NB4 (cell line): Measurements from ENCODE around the gene NDUFC2.

Source experiments
- DNase-seq: peaks from one replicate; pipeline ENCODE4 v3.0.0; 2010; ENCODE audit warnings: low read depth
- H3K4me3 ChIP-seq: one replicate; pipeline ENCODE4 v1.5.1; 2011; ENCODE audit warnings: mild to moderate bottlenecking, low read depth, low read length, moderate library complexity
- MYC ChIP-seq: IDR thresholded peaks from 2 replicates; pipeline ENCODE4 v1.6.1; 2011; ENCODE audit warnings: low read depth, low read length
- POLR2A ChIP-seq: IDR thresholded peaks from 2 replicates; pipeline ENCODE4 v1.6.1; 2011; ENCODE audit warnings: mild to moderate bottlenecking; ENCODE audit not compliant: insufficient read length; ENCODE audit errors: extremely low read depth
- TF ChIP-seq, protein P1 (sequence below): IDR thresholded peaks from 2 replicates; pipeline ENCODE4 v1.6.1; 2011; ENCODE audit warnings: low read depth, low read length
- TF ChIP-seq, protein P2 (sequence below): IDR thresholded peaks from one replicate; pipeline ENCODE4 v1.5.1; 2012; ENCODE audit warnings: low read depth, low read length

Gene NDUFC2

DNA sequence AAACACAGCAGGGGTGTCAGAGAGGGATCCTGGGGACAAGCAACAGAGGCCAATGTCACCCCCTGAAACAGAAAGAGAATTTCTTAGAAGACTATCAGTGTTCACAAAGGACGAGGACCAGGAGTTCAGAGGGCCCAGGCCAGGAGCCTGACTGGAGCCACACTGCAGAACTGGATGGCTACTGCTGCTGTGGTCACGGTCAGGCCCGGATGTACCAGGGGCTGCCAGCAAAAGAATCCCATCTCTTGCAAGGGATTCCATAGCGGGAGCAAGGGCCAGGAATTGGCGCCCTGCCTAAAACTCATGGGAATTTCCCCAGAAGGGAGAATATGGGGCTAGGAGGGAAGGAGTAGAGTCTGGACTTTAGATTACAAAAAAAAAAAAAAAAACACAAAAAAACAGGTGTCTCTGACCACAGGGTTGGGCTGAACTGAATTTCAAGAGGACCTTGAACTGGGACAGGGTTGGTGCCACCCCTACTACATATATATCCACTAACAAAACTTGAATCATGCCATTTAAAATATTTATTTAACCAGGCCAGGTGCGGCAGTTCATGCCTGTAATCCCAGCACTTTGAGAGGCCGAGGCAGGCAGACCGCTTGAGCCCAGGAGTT, 40.9 kb downstream of the NDUFC2 start:
- no peak for DNase-seq
- H3K4me3 ChIP-seq = no peak overlapping the region
- TF ChIP-seq MYC (no peak), POLR2A (no peak)
- TF ChIP-seq, protein P1, sequence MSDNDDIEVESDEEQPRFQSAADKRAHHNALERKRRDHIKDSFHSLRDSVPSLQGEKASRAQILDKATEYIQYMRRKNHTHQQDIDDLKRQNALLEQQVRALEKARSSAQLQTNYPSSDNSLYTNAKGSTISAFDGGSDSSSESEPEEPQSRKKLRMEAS = no peak
- TF ChIP-seq, protein P2, sequence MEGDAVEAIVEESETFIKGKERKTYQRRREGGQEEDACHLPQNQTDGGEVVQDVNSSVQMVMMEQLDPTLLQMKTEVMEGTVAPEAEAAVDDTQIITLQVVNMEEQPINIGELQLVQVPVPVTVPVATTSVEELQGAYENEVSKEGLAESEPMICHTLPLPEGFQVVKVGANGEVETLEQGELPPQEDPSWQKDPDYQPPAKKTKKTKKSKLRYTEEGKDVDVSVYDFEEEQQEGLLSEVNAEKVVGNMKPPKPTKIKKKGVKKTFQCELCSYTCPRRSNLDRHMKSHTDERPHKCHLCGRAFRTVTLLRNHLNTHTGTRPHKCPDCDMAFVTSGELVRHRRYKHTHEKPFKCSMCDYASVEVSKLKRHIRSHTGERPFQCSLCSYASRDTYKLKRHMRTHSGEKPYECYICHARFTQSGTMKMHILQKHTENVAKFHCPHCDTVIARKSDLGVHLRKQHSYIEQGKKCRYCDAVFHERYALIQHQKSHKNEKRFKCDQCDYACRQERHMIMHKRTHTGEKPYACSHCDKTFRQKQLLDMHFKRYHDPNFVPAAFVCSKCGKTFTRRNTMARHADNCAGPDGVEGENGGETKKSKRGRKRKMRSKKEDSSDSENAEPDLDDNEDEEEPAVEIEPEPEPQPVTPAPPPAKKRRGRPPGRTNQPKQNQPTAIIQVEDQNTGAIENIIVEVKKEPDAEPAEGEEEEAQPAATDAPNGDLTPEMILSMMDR = no peak

DNA sequence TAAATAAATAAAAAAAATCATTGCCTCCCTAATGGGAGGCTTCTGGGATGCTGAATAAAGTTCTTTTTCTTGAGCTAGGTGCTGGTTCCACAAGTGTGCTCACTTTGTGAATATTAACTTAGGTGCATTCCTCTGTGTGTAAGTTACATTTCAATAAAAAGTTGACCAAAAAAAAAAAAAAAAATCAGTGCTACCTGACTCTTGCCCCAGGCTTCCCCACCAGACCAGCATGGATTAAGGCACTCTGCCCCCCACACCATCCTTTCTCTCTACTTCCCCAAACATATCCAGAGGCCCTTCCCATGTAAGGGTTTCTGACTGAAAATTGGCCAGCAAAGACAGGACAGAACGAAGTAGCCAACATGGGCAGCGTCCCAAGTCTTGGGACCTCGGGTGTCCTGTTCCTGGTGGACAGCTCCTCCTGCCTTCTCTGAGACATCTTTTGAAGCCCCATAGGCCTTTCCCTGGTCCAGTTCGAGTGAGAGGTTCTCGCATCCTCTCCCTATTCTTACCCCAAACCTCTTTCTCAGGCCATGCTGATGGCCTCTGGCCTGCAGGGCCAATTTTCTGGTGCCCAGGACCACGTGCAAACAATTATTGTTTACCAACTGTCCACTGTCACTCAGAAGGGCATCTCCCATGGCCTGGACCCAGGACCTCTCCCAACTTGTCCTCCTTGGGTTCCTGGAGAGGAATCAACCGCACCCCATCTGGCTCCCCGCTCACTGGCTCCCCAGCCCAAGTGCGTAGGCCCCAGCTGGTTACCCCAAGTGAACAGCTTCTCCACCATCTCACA, 41.6 kb downstream of the NDUFC2 start:
- no peak for TF ChIP-seq MYC
- TF ChIP-seq, protein P1 = no peak
- TF ChIP-seq, protein P2 = no peak
- no peak for TF ChIP-seq POLR2A
- no peak for DNase-seq
- H3K4me3 ChIP-seq = no peak overlapping the region

DNA sequence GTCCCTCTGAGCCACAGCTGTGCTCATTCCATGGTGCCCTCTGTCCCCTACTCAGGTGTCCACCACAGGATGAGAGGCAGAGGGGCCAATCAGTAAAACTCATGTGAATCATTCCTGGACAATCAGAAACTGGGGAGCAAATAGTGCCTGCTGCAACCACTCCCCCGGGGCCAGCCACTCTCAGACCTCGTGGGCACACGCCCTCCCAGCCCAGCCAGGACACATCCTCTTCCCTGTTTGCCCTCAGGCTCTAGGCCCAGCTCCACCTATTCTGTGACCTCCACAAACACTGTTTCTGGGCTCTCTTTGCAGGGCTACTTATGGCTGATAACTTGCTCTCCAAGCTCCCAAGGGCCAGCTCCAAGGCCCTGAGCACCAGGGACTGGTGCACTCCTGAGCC, 42.6 kb downstream of the NDUFC2 start:
- TF ChIP-seq, protein P2 = no peak
- no peak for TF ChIP-seq MYC
- no peak for TF ChIP-seq POLR2A
- TF ChIP-seq, protein P1 = no peak

GRCh38 chr11:78036313-78036712, 43.3 kb downstream of the NDUFC2 start:
- H3K4me3 ChIP-seq = no peak overlapping the region
- no peak for DNase-seq
- no peak for TF ChIP-seq POLR2A
- TF ChIP-seq MYC = no peak
- TF ChIP-seq, protein P2 = no peak
- TF ChIP-seq, protein P1 = no peak

More for the DNA sequence above, 42.6 kb downstream of the NDUFC2 start:
- H3K4me3 ChIP-seq = no peak overlapping the region
- peak; percentile 24 for DNase-seq

DNA sequence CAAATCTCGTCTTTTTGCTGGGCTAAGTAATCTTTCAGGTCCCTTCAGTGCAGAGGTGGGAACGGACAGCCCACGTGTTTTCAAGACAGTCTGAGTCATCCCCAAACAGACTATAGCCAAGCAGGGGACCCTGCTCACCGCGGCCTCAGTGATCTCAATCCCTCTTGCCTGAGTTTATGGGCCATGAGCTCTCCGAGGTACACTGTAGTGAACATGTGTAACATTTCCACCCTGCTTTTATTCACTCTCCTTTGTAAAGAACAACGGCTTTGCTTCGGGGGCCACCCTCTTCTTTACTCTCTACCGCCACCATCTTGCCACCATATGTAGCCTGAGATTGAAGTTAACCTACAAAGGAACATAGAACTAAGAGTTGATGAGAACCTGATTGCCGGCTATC, 45.0 kb downstream of the NDUFC2 start:
- no peak for TF ChIP-seq POLR2A
- TF ChIP-seq, protein P2 = no peak
- TF ChIP-seq MYC = no peak
- TF ChIP-seq, protein P1 = no peak
- no peak overlapping the region for H3K4me3 ChIP-seq
- no peak for DNase-seq
